NCI-H345 treated with DMSO at 0.1 percent for 48 hours (cell line): Measurements from ENCODE around the gene DIAPH1.

ENCODE experiments used
- DNase-seq: peaks from one replicate; lab custom pipeline; 2025; ENCODE audit not compliant: unreplicated experiment; lab: John Stamatoyannopoulos, UW

Gene DIAPH1

GRCh38 chr5:141508440-141508797 lies 110.4 kb downstream of the DIAPH1 start:
- DNase-seq, result no peak

DNA sequence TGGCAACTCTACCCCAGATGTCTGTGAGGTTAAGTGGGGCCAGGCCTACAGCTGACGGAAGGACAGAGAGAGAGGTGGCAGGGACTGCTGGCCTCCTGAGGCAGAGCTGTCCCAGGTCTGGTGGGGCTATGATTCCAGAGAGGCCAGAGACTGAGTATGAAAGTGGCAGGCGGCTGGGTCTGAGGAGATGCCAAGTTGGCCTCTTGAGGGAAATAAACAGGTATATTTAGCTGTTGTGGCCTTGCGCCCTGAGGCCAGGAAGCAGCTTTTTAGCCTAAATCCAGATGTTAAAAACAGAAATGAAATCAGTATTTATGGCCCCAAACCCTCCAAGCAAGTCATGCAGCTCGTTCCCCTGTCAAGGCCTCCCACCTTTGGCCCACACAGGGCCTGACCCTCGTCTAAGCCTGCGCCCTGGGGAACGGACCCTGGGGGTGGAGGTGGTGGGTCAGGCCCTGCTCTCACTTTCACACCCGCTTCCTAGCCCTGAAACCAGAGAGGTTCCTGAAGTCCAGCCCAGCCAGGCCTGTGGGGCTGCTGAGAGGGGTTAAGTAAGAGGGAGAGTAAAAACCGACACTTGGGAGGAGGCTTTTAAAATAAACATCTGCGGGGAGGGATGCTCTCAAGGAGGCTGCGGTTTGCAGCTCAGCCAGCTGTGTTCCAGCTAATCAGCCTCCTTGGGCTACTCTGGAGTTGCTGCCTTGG lies 111.3 kb downstream of the DIAPH1 start:
- no peak for DNase-seq

GRCh38 chr5:141506381-141507155 lies 112.2 kb downstream of the DIAPH1 start:
- DNase-seq, result no peak

DNA sequence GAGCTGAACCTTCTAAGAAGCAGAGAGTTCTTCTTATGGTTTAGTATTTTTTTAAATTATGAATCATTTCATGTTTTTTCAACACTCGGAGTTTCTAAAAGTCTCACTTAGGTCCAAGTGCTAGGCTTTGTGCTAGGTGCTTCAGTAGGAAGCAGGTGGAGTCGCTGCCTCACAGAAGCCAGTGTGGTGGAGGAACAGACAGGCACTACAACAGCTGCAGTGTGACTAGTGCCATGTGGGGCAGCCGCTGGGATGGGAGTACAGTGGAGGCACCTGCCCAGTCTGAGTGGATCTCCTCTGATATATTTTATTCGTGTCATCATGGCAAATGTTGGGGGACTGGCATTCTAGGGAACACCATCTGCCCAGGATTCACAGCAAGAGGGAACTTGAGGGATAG lies 114.6 kb downstream of the DIAPH1 start:
- DNase-seq, result no peak

DNA sequence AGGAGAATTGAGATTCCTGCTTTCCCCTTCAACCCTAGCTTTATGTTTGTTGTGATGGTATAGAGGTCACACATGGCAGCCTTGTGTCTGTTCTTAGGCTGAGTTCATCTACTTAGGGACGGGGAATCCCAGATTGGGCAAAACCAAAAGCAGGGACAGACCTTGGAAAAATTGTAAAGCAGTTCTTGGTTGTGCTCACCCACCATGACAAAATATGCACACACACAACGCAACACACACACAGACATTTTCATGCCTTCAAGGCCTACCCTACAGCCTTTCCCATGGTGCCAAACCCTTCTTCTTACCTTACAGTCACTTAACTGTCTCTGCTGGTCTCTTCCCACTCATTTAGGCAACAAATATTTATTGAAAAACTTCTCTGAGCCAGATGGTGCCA lies 115.1 kb downstream of the DIAPH1 start:
- no peak for DNase-seq

DNA sequence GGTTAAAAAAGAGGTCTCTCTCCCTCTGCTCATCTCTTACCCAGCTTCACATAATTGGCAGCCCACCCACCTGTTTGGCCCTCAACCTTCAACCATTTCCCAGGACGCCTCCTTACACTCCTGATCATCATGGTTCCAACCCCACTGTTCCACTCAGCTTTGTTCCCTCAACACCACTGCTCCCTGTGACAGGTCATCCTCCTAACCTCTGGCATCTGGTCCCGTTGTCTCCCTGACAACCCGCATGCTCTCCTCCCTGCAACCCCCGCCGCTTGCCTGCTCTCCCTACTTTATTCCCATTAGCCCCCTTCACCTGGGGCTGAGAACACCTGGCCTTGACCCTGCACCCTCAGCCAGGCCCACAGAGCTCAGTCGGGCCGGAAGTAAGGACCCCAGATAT lies 117.0 kb downstream of the DIAPH1 start:
- no peak for DNase-seq

DNA sequence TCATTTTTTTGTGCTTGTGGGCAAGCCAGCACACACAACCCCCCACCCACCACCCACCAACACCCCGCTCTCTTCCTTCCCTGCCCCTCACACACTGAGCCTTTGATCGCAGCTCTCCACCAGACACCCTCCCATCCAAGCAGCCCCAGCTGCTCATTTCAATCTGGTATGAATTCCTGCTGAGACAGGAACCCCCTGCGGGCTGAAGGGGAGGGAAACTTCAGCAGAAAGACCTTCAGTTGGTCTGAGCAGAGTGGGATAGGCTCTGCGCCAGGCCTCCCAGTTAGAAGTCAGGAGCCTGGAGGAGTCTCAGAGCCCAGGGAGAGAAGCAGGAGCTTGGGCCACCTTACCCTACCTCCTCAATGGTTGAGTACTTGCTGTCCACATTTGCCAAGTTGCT lies 122.8 kb downstream of the DIAPH1 start:
- no peak for DNase-seq

GRCh38 chr5:141495453-141495811 lies 123.4 kb downstream of the DIAPH1 start:
- no peak for DNase-seq

DNA sequence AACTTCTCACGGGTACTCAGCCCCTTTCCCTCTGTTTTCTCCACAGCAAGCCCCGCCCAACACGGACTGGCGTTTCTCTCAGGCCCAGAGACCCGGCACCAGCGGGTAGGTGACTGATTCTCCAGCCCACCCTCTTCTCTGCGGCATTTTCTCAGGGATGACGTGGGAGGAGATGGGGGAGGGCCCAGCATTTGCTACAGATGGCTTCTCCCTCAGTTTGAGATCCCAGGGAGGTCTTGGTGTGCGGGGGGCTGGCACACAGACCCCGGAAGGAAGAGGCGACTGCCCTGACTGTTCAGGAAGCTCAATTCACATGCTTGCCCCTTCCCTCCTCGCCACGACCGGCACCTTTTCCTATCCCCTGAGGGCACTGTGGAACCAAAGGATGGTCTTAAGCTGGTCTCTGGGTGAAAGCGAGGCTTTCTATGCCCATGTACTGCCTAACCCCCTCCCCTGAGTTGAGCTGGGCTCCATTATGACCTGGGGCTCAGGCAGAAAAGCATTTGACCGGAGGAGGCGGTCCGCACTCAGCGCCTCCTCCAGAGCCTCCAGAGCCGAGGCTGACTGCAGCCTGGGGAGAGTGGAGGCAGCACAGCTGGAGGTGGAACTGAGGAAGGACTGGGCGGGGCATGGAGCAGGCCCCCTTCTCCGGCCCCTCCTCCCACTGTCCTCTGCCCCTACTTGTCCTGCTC lies 123.9 kb downstream of the DIAPH1 start:
- no peak for DNase-seq

- no peak for DNase-seq
Measured at GRCh38 chr5:141493500-141494422, 125.0 kb downstream of the DIAPH1 start.

- no peak for DNase-seq
Measured at GRCh38 chr5:141492168-141492885, 126.5 kb downstream of the DIAPH1 start.

GRCh38 chr5:141491323-141492167 lies 127.3 kb downstream of the DIAPH1 start:
- DNase-seq, result no peak

DNA sequence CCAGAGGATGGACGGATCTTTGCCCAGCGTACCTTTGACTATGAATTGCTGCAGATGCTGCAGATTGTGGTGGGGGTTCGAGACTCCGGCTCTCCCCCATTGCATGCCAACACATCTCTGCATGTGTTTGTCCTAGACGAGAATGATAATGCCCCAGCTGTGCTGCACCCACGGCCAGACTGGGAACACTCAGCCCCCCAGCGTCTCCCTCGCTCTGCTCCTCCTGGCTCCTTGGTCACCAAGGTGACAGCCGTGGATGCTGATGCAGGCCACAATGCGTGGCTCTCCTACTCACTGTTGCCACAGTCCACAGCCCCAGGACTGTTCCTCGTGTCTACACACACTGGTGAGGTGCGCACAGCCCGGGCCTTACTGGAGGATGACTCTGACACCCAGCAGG lies 128.0 kb downstream of the DIAPH1 start:
- no peak for DNase-seq

DNA sequence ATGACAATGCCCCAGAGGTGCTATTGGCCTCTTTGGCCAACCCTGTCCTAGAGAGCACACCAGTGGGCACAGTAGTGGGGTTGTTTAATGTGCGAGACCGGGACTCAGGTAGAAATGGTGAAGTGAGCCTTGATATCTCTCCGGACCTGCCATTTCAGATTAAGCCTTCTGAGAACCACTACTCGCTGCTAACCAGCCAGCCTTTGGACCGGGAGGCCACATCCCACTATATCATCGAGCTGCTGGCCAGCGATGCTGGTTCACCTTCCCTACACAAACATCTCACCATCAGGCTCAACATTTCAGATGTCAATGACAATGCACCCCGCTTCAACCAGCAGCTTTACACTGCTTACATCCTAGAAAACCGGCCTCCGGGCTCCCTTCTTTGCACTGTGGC lies 128.5 kb downstream of the DIAPH1 start:
- no peak for DNase-seq

DNA sequence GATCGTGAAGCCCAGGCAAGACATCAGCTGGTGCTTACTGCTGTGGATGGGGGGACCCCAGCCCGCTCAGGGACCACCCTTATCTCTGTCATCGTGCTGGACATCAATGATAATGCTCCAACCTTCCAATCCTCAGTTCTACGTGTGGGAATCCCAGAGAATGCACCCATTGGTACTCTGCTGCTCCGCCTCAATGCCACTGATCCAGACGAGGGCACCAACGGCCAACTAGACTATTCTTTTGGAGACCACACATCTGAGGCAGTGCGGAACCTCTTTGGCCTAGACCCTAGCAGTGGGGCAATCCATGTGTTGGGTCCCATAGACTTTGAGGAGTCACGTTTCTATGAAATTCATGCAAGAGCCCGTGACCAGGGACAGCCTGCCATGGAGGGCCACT lies 129.0 kb downstream of the DIAPH1 start:
- no peak for DNase-seq

- no peak for DNase-seq
Measured at GRCh38 chr5:141488591-141489561, 129.9 kb downstream of the DIAPH1 start, which contains the start of gene PCDHGC5. Gene PCDHGC5, plus strand, starts transcription at chr5:141489081. Its CDS starts 160 bp downstream, at chr5:141489241.

DNA sequence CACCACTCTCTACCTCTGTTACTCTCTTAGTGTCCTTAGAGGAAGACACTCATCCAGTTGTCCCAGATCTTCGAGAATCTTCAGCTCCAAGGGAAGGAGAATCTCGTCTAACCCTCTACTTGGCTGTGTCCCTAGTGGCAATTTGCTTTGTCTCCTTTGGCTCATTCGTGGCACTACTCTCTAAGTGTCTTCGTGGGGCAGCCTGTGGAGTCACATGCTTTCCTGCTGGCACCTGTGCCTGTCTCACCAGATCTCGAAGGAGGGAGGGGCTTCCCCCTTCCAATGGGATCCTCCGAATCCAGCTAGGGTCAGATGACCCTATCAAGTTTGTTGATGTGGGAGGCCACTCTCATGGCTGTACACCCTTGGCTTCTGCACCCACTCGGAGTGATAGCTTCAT lies 131.7 kb downstream of the DIAPH1 start:
- DNase-seq, result no peak

DNA sequence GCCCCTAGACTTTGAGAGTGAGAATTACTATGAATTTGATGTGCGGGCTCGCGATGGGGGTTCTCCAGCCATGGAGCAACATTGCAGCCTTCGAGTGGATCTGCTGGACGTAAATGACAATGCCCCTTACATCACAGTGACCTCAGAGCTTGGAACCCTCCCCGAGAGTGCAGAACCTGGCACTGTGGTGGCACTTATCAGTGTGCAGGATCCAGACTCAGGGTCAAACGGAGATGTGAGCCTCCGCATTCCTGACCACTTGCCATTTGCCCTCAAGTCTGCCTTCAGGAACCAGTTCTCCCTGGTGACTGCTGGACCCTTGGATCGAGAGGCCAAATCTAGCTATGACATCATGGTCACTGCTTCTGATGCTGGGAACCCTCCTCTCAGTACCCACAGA lies 132.7 kb downstream of the DIAPH1 start:
- no peak for DNase-seq
